Right lobe of liver (tissue), 6 donors: ENCODE measurements around the gene FGA. TPM values are rescaled to one million over a fixed set of nuclear protein-coding genes. Genes with fewer than 3 reads are reported as not detected.

Experiments
- ATAC-seq, 4 donors: fragments of 200-7000 bp; cut with Tn5 transposase; one replicate each; pipeline ENCODE4 v1.9.1; 2020; ENCODE audit warnings: mild to moderate bottlenecking in 4 of 4, moderate library complexity in 4 of 4
- DNase-seq, 3 donors: peaks; one replicate each; pipeline ENCODE4 v3.0.0-alpha.2; 2020
- H3K27ac ChIP-seq, 3 donors: fragments of 200-600 bp; one replicate each; pipeline ENCODE4 v1.8.0; 2022
- H3K27me3 ChIP-seq, 2 donors: fragments of 200-600 bp; one replicate each; pipeline ENCODE4 v1.8.0; 2022
- H3K36me3 ChIP-seq, 4 donors: fragments of 200-600 bp; sonication (generic) in 1 of 4; one replicate each; pipeline versions ENCODE4 v1.5.1 to v1.8.0; 2017 to 2022; ENCODE audit warnings: control low read depth in 1 of 4
- H3K4me1 ChIP-seq, 4 donors: fragments of 200-600 bp; sonication (generic) in 1 of 4; one replicate each; pipeline versions ENCODE4 v1.5.1 to v1.8.0; 2017 to 2022; ENCODE audit warnings: control low read depth in 1 of 4
- H3K4me3 ChIP-seq, 3 donors: fragments of 200-600 bp; one replicate each; pipeline ENCODE4 v1.8.0; 2022
- H3K9me3 ChIP-seq, 4 donors: fragments of 200-600 bp; sonication (generic) in 1 of 4; one replicate each; pipeline versions ENCODE4 v1.5.1 to v1.8.0; 2017 to 2022; ENCODE audit warnings: control low read depth in 1 of 4
- POLR2A ChIP-seq: fragments of 450-650 bp; IDR thresholded peaks from one replicate; pipeline ENCODE4 v1.6.1; 2017; ENCODE audit warnings: antibody characterized with exemption, mild to moderate bottlenecking
- WGBS: methylation state at CpG from one replicate; pipeline ENCODE4 v1.1.6; 2018; ENCODE audit warnings: low coverage, low lambda C conversion rate; ENCODE audit not compliant: insufficient coverage; ENCODE audit errors: missing lambda C conversion rate; 5-methylcytosine and 5-hydroxymethylcytosine counted together
- intact Hi-C, 2 donors: fragments of 100-400 bp; cut with DNase I; formaldehyde crosslinking; loops; one replicate each; pipeline versions ENCODE4 v1.11.2 to v1.14.1; 2022
- long read RNA-seq: library from polyadenylated mRNA; unstranded; transcript quantifications from one replicate; pipeline ENCODE4 v2.0.0, GENCODE V29; 2019
- total RNA-seq, 6 experiments: library from RNA; depleted of rRNA in 2 of 6; stranded (reverse); fragments of >200 nt in 2 of 6; fragmentation: NEBNext Ultra II Directional in 3 of 6; extraction: Animal tissue kit (Norgen Biotek cat#: 25700) in 3 of 6; gene quantifications; one replicate each; pipeline versions ENCODE4 v1.1.0 to v1.2.4, GENCODE V29; 2016 to 2023
- TF ChIP-seq, protein P1 (sequence below), 4 donors: fragments of 200-600 bp in 3 of 4; fragments of 450-650 bp in 1 of 4; IDR thresholded peaks; one replicate each; pipeline versions ENCODE4 v1.5.1 to v1.8.0; 2016 to 2022; ENCODE audit warnings: antibody characterized with exemption in 4 of 4, mild to moderate bottlenecking in 2 of 4
- donor health status: DM: no; HTN: yes; CAD: no.
- donor health status: DM: no; HTN: no; CAD: no.
- donor health status: DM: no; HTN: no; CAD: no.
- donor health status: DM: no; HTN: yes; CAD: no.
- donor health status: DM: no; HTN: yes; CAD: no.

The FGA gene
- over 10,000 TPM in 5 of 6 experiments, 1,000 to 10,000 TPM in 1; 8,384 to 20,319 (median 15,496) TPM for total RNA-seq
- long read RNA-seq, transcript FGA-201 (6 exons, 3,678 nt), result minor isoform, 8 of 3,427 reads
- long read RNA-seq, transcript FGA-202 (5 exons, 2,248 nt), result major isoform, 2,880 of 3,427 reads
- long read RNA-seq, partial matches to known transcripts, result 427 of 3,427 reads
- long read RNA-seq, other reads (novel, unspliced or antisense), result 112 of 3,427 reads

DNA sequence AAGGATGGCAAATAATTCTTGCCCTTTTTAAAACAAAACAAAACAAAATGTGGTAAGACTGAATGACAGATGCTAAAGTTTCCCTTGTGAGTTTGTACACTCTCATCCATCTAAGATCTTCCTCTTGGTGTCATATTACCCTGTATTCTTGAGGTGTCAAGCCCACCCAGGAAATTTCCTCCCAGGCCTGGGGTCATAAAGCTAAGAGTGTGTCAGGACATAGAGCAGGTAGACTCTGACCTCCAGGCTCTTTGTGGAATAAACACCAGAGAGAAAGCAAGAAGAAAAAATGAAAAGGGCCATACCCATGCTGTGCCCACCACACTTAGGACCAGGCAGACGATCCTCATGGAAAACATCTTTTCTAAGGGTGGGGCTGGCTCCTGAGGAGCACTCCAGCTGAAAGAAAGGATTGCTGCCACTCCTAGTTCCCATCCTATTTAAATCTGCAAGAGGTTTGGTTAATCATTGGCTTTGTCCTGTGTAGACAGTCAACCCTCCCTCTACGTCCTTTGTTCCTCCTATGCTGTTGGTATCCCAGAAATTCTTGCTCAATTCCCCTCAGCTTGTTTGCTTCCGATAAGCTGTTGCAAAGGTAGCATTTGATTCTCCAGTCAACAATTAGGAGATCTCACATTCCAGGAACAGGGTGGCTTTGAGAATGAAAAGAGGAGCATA lies at the start of gene FGA:
Gene FGA (minus strand): TSS at position 414 of the 678 bp plus-strand sequence. CDS start 55 bp downstream, at position 359.
- TF ChIP-seq POLR2A, result peak; percentile 95
- TF ChIP-seq, protein P1, sequence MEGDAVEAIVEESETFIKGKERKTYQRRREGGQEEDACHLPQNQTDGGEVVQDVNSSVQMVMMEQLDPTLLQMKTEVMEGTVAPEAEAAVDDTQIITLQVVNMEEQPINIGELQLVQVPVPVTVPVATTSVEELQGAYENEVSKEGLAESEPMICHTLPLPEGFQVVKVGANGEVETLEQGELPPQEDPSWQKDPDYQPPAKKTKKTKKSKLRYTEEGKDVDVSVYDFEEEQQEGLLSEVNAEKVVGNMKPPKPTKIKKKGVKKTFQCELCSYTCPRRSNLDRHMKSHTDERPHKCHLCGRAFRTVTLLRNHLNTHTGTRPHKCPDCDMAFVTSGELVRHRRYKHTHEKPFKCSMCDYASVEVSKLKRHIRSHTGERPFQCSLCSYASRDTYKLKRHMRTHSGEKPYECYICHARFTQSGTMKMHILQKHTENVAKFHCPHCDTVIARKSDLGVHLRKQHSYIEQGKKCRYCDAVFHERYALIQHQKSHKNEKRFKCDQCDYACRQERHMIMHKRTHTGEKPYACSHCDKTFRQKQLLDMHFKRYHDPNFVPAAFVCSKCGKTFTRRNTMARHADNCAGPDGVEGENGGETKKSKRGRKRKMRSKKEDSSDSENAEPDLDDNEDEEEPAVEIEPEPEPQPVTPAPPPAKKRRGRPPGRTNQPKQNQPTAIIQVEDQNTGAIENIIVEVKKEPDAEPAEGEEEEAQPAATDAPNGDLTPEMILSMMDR (IDR thresholded peaks at IDR 0.05), result no peak
- Histone ChIP-seq H3K4me3 (peak within 1 kb of the TSS; percentile 43 to 67 (median 67)), H3K27me3 (no peaks in the 10 kb centered on the region), H3K27ac (peak within 1 kb of the TSS; percentile 87 to 90 (median 88)), H3K36me3 (peaks cover 0 to 49% (median 26%) of the 10 kb centered on the region in 4 donors), H3K4me1 (peaks cover 0 to 33% (median 12%) of the 10 kb centered on the region in 4 donors), H3K9me3 (no peaks in the 10 kb centered on the region)
- intact Hi-C loops, result no loop called here
- ATAC-seq (peak; percentile 43 to 85 (median 60)), DNase-seq (peak in 2 of 3 donors; percentile 68 to 77)
- WGBS, result 42% methylated on average over 2 of the region's 3 CpGs

- intact Hi-C loops, result no loop called here
These were observed 43.5 kb upstream of the FGA start for GRCh38 chr4:154634058-154634457.

GRCh38 chr4:154631828-154632227 lies 41.3 kb upstream of the FGA start:
- ATAC-seq, result no peak
- TF ChIP-seq POLR2A, result no peak
- TF ChIP-seq, protein P1 (IDR thresholded peaks at IDR 0.05), result no peak
- no peaks in the 10 kb centered on the region for H3K9me3 ChIP-seq
- H3K27me3 ChIP-seq, result no peaks in the 10 kb centered on the region
- H3K4me3 ChIP-seq, result no peak overlapping the region
- H3K27ac ChIP-seq, result no peak overlapping the region
- peaks cover 0 to under 1% (median 0%) of the 10 kb centered on the region in 4 donors for H3K4me1 ChIP-seq
- WGBS, result 65% methylated on average over 2 of the region's 2 CpGs
- no peak for DNase-seq
- intact Hi-C loops, result no loop called here
- no peaks in the 10 kb centered on the region for H3K36me3 ChIP-seq

More at GRCh38 chr4:154634058-154634457, 43.5 kb upstream of the FGA start:
- no peak for DNase-seq
- ATAC-seq, result no peak
- H3K27ac ChIP-seq, result no peak overlapping the region
- WGBS, result 60% methylated on average over 3 of the region's 3 CpGs
- TF ChIP-seq, protein P1 (IDR thresholded peaks at IDR 0.05), result no peak
- no peak for TF ChIP-seq POLR2A
- H3K4me3 ChIP-seq, result no peak overlapping the region
- H3K9me3 ChIP-seq, result no peaks in the 10 kb centered on the region
- no peaks in the 10 kb centered on the region for H3K36me3 ChIP-seq
- H3K4me1 ChIP-seq, result no peaks in the 10 kb centered on the region
- no peaks in the 10 kb centered on the region for H3K27me3 ChIP-seq

DNA sequence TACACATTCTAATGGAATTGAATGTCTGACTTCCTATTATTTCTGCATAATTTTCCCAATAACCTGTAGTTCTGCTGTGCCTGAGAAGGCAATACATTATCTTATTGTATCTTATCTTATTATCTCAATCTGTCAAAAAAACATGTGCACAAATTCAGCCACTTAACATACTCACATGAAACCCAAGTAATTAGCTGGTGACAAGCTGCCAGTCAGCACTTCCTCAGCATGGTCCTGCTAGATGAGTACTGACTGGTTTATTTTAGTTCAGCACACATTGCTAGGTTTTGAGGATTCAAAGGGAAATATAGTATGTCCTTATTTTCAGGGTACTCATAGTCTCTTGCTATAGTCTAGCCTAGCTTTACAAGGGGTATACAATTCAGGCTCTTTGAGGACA lies 39.8 kb upstream of the FGA start:
- Histone ChIP-seq H3K4me1 (peaks cover 0 to 9% (median 0%) of the 10 kb centered on the region in 4 donors), H3K9me3 (no peaks in the 10 kb centered on the region), H3K27me3 (no peaks in the 10 kb centered on the region), H3K4me3 (no peak overlapping the region), H3K36me3 (no peaks in the 10 kb centered on the region), H3K27ac (no peak overlapping the region)
- no peak for ATAC-seq
- no peak for TF ChIP-seq POLR2A
- DNase-seq, result no peak
- intact Hi-C loops, result no loop called here
